Measurements from ENCODE around the gene KIF4A. TPM values are rescaled to one million over a fixed set of nuclear protein-coding genes. Genes with fewer than 3 reads are reported as not detected.

The KIF4A gene
- polyA plus RNA-seq, 5 donors: 10.0 to 30.4 (median 17.7) TPM

Other genes starting within 250 kb of the KIF4A start
- not detected for gene AWAT2, start 240.2 kb upstream of the KIF4A start, polyA plus RNA-seq (ENCODE audit: insufficient read depth in 1 of 5, insufficient read length in 5 of 5, low replicate concordance in 1 of 5)
- not detected for gene OTUD6A, start 227.6 kb upstream of the KIF4A start, polyA plus RNA-seq (ENCODE audit: insufficient read depth in 1 of 5, insufficient read length in 5 of 5, low replicate concordance in 1 of 5)
- gene IGBP1, start 156.7 kb upstream of the KIF4A start, polyA plus RNA-seq (ENCODE audit: insufficient read depth in 1 of 5, insufficient read length in 5 of 5, low replicate concordance in 1 of 5): 100 to 1,000 TPM in 4 of 5 donors, 10 to 100 TPM in 1; 83.4 to 120 (median 111) TPM
- gene DGAT2L6, start 112.6 kb upstream of the KIF4A start, polyA plus RNA-seq (ENCODE audit: insufficient read depth in 1 of 5, insufficient read length in 5 of 5, low replicate concordance in 1 of 5): under 1 TPM in 1 of 5 donors, not detected in 4; 0.09 TPM
- gene AWAT1, start 55.4 kb upstream of the KIF4A start, polyA plus RNA-seq (ENCODE audit: insufficient read depth in 1 of 5, insufficient read length in 5 of 5, low replicate concordance in 1 of 5): under 1 TPM in 3 of 5 donors, not detected in 2; 0.08 to 0.40 (median 0.14) TPM
- under 1 TPM; 0.33 to 0.62 (median 0.40) TPM for gene P2RY4, start 29.9 kb upstream of the KIF4A start, polyA plus RNA-seq (ENCODE audit: insufficient read depth in 1 of 5, insufficient read length in 5 of 5, low replicate concordance in 1 of 5)
- gene ARR3, start 21.8 kb upstream of the KIF4A start, polyA plus RNA-seq (ENCODE audit: insufficient read depth in 1 of 5, insufficient read length in 5 of 5, low replicate concordance in 1 of 5): 1 to 10 TPM in 3 of 5 donors, under 1 TPM in 2; 0.56 to 2.1 (median 1.3) TPM
- gene RAB41, start 7.9 kb upstream of the KIF4A start, polyA plus RNA-seq (ENCODE audit: insufficient read depth in 1 of 5, insufficient read length in 5 of 5, low replicate concordance in 1 of 5): 1 to 10 TPM in 4 of 5 donors, under 1 TPM in 1; 0.73 to 1.3 (median 1.2) TPM
- gene PDZD11, start 177 bp upstream of the KIF4A start, polyA plus RNA-seq (ENCODE audit: insufficient read depth in 1 of 5, insufficient read length in 5 of 5, low replicate concordance in 1 of 5): 10 to 100 TPM; 47.6 to 66.6 (median 55.5) TPM
- under 1 TPM; 0.13 to 0.21 (median 0.14) TPM for gene GDPD2, start 133.2 kb downstream of the KIF4A start, polyA plus RNA-seq (ENCODE audit: insufficient read depth in 1 of 5, insufficient read length in 5 of 5, low replicate concordance in 1 of 5)
- 10 to 100 TPM; 42.3 to 56.3 (median 54.9) TPM for gene DLG3, start 154.7 kb downstream of the KIF4A start, polyA plus RNA-seq (ENCODE audit: insufficient read depth in 1 of 5, insufficient read length in 5 of 5, low replicate concordance in 1 of 5)

Measured in right lung (tissue), 5 donors.